ENCODE results near the gene CCDC148. TPM values are rescaled to one million over a fixed set of nuclear protein-coding genes. Genes with fewer than 3 reads are reported as not detected.

CCDC148 gene
- total and polyA plus RNA-seq, 4 experiments from 2014 or later: not detected

DNA sequence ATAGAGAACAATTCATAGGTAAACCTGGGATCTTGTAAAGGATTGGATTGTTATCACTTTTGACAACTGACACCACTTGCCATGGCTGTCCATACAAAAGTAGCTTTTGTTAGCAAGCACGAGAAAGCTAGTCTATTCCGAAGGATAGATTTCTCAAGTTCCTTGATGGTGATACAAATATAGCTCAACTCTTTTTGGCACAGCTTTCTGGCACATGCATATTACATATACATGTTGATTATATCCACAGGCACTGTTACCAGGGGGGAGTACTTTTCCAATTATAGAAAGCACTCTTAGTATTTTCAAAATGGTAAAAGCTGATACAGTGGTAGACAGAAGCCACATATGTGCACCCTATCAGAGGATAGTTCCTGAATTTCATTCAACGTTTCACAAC, 186.0 kb downstream of the CCDC148 start:
- Mint-ChIP-seq H3K36me3 (no peaks in the 10 kb centered on the region), H3K27ac (no peak overlapping the region), H3K4me3 (no peak overlapping the region), H3K9me3 (peaks cover 0 to 2% (median 0%) of the 10 kb centered on the region in 8 donors), H3K4me1 (no peaks in the 10 kb centered on the region), H3K27me3 (peaks cover 2 to 5% of the 10 kb centered on the region in 2 donors)
- Histone ChIP-seq H3K4me3 (ENCODE audit: low read length in 2 of 2) (no peak overlapping the region), H3K36me3 (ENCODE audit: insufficient read depth, low read length) (no peaks in the 10 kb centered on the region), H3K9me3 (ENCODE audit: control insufficient read depth in 1 of 2, low read length in 2 of 2) (no peaks in the 10 kb centered on the region), H3K27ac (ENCODE audit: low read depth, low read length) (no peak overlapping the region), H3K4me1 (ENCODE audit: insufficient read depth, low read length) (no peaks in the 10 kb centered on the region), H3K27me3 (ENCODE audit: insufficient read depth, low read length) (no peaks in the 10 kb centered on the region)
- DNase-seq: no peak
- ChIA-PET CTCF (ENCODE audit: partially characterized antibody) (no interaction called here), POLR2A (ENCODE audit: partially characterized antibody) (no interaction called here)
- intact Hi-C loops (cut with micrococcal nuclease): no loop called here

DNA sequence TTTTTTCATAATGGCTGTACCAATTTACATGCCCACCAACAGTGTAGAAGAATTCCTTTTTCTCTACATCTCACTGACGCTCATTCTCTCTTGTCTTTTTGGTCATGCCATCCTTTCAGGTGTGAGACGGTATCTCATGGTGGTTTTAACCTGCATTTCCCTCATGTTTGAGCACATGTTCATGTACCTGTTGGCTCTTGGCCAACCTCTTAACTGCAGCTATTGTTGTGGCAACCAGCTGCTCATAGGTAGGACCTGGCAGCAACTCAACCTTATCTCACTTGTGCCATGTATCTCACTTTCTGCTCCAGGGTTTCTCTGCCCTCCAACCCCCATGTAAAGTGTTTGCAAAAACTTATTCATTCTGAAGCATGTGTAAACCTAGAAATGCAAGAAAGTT, 187.4 kb downstream of the CCDC148 start:
- H3K4me1 Mint-ChIP-seq: no peaks in the 10 kb centered on the region
- peaks cover 0 to 2% (median 0%) of the 10 kb centered on the region in 8 donors for H3K9me3 Mint-ChIP-seq
- POLR2A ChIA-PET (ENCODE audit: partially characterized antibody): no interaction called here
- Histone ChIP-seq H3K4me1 (ENCODE audit: insufficient read depth, low read length) (no peaks in the 10 kb centered on the region), H3K27me3 (ENCODE audit: insufficient read depth, low read length) (no peaks in the 10 kb centered on the region), H3K9me3 (ENCODE audit: control insufficient read depth in 1 of 2, low read length in 2 of 2) (no peaks in the 10 kb centered on the region), H3K36me3 (ENCODE audit: insufficient read depth, low read length) (no peaks in the 10 kb centered on the region), H3K27ac (ENCODE audit: low read depth, low read length) (no peak overlapping the region), H3K4me3 (ENCODE audit: low read length in 2 of 2) (no peak overlapping the region)
- no peaks in the 10 kb centered on the region for H3K36me3 Mint-ChIP-seq
- intact Hi-C loops (cut with micrococcal nuclease): no loop called here
- H3K4me3 Mint-ChIP-seq: no peak overlapping the region
- CTCF ChIA-PET (ENCODE audit: partially characterized antibody): no interaction called here
- no peak for DNase-seq
- H3K27ac Mint-ChIP-seq: peak overlapping the region in 1 of 7 donors; percentile 56
- peaks cover 2 to 5% of the 10 kb centered on the region in 2 donors for H3K27me3 Mint-ChIP-seq

DNA sequence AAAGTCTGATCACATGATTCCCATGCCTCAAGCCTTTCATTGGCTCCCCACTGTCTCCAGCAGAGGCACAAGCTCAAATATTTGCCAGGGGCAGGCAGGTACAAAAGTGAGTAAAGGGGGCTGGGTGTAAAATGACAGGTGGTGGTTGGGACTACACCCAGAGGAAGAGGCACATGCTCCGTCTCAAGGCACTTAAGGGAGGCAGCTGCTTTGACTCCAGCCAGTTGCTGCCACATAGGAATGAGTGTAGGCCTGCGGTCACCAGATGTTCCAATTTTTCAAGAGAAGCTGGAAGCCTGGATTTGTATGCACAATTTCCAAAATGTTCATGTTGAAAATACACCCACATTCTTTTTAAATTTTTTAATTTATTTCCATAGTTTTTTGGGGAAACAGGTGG, 190.4 kb downstream of the CCDC148 start:
- Histone ChIP-seq H3K4me3 (ENCODE audit: low read length in 2 of 2) (no peak overlapping the region), H3K27ac (ENCODE audit: low read depth, low read length) (no peak overlapping the region), H3K4me1 (ENCODE audit: insufficient read depth, low read length) (no peaks in the 10 kb centered on the region), H3K36me3 (ENCODE audit: insufficient read depth, low read length) (no peaks in the 10 kb centered on the region), H3K27me3 (ENCODE audit: insufficient read depth, low read length) (no peaks in the 10 kb centered on the region), H3K9me3 (ENCODE audit: control insufficient read depth in 1 of 2, low read length in 2 of 2) (no peaks in the 10 kb centered on the region)
- H3K36me3 Mint-ChIP-seq: no peaks in the 10 kb centered on the region
- intact Hi-C loops (cut with micrococcal nuclease): no loop called here
- POLR2A ChIA-PET (ENCODE audit: partially characterized antibody): no interaction called here
- no peak overlapping the region for H3K27ac Mint-ChIP-seq
- H3K4me1 Mint-ChIP-seq: no peaks in the 10 kb centered on the region
- peaks cover 2 to 5% of the 10 kb centered on the region in 2 donors for H3K27me3 Mint-ChIP-seq
- DNase-seq: no peak
- no peak overlapping the region for H3K4me3 Mint-ChIP-seq
- H3K9me3 Mint-ChIP-seq: peaks cover 0 to 6% (median 0%) of the 10 kb centered on the region in 8 donors
- CTCF ChIA-PET (ENCODE audit: partially characterized antibody): interaction anchor here (1.2 kb wide), 1 partner anchor 13 kb away, joined by 3 read pairs; no protein-coding TSS in a partner anchor

DNA sequence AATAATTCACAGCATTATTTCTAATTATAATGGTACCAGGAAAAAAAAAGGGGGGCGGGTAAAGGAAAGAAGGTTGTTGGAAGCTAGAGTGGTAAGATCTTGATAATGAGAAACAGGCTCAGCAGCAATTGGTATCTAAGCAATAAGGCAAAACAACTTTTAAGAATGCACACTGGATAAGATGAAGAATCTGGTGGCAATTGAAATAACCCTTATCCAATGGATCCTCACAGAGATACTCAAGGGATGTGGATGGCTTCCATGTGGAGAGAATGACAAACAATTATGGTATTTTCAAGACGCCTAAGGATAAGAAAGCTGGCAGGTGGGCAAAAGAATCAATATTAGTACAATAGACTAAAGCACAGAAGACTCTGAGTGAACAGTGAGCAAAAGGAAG, 201.3 kb downstream of the CCDC148 start:
- ChIA-PET CTCF (ENCODE audit: partially characterized antibody) (no interaction called here), POLR2A (ENCODE audit: partially characterized antibody) (no interaction called here)
- no peaks in the 10 kb centered on the region for H3K4me1 ChIP-seq (ENCODE audit: insufficient read depth, low read length)
- intact Hi-C loops (cut with micrococcal nuclease): no loop called here
- Mint-ChIP-seq H3K27me3 (peaks cover 5 to 13% of the 10 kb centered on the region in 2 donors), H3K4me3 (no peak overlapping the region), H3K36me3 (no peaks in the 10 kb centered on the region), H3K4me1 (no peaks in the 10 kb centered on the region), H3K9me3 (peaks cover 0 to 2% (median 0%) of the 10 kb centered on the region in 8 donors), H3K27ac (no peak overlapping the region)
- DNase-seq: no peak
- no peaks in the 10 kb centered on the region for H3K9me3 ChIP-seq (ENCODE audit: control insufficient read depth in 1 of 2, low read length in 2 of 2)
- H3K27ac ChIP-seq (ENCODE audit: low read depth, low read length): no peak overlapping the region
- no peak overlapping the region for H3K4me3 ChIP-seq (ENCODE audit: low read length in 2 of 2)
- no peaks in the 10 kb centered on the region for H3K36me3 ChIP-seq (ENCODE audit: insufficient read depth, low read length)
- H3K27me3 ChIP-seq (ENCODE audit: insufficient read depth, low read length): no peaks in the 10 kb centered on the region

DNA sequence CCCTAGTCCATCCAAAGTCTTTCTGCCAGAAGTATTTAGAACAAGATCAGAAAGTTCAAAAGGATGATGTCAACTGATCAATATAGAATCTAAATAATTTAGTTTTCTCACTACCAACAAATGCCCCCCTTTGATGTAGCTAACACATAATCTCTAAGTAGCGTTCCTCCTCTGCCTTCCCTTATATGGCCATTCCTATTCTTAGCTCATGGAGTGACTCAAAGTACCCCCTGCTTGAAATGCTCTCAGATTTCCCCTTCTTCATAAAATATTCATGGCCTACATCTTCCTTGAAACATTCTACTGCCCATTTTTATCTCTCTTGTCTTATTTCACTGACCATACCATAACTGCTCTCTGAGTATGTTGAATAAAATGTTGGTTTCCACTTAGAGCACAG, 203.4 kb downstream of the CCDC148 start:
- CTCF ChIA-PET (ENCODE audit: partially characterized antibody): interaction anchor here (0.8 kb wide), 1 partner anchor 13 kb away, joined by 3 read pairs; no protein-coding TSS in a partner anchor
- no peaks in the 10 kb centered on the region for H3K4me1 Mint-ChIP-seq
- peaks cover 3 to 10% of the 10 kb centered on the region in 2 donors for H3K27me3 Mint-ChIP-seq
- intact Hi-C loops (cut with micrococcal nuclease): no loop called here
- Histone ChIP-seq H3K27me3 (ENCODE audit: insufficient read depth, low read length) (no peaks in the 10 kb centered on the region), H3K36me3 (ENCODE audit: insufficient read depth, low read length) (no peaks in the 10 kb centered on the region), H3K4me1 (ENCODE audit: insufficient read depth, low read length) (no peaks in the 10 kb centered on the region), H3K27ac (ENCODE audit: low read depth, low read length) (no peak overlapping the region), H3K9me3 (ENCODE audit: control insufficient read depth in 1 of 2, low read length in 2 of 2) (no peaks in the 10 kb centered on the region), H3K4me3 (ENCODE audit: low read length in 2 of 2) (no peak overlapping the region)
- POLR2A ChIA-PET (ENCODE audit: partially characterized antibody): no interaction called here
- H3K27ac Mint-ChIP-seq: no peak overlapping the region
- H3K36me3 Mint-ChIP-seq: no peaks in the 10 kb centered on the region
- H3K4me3 Mint-ChIP-seq: no peak overlapping the region
- peaks cover 0 to 2% (median 0%) of the 10 kb centered on the region in 8 donors for H3K9me3 Mint-ChIP-seq
- no peak for DNase-seq

DNA sequence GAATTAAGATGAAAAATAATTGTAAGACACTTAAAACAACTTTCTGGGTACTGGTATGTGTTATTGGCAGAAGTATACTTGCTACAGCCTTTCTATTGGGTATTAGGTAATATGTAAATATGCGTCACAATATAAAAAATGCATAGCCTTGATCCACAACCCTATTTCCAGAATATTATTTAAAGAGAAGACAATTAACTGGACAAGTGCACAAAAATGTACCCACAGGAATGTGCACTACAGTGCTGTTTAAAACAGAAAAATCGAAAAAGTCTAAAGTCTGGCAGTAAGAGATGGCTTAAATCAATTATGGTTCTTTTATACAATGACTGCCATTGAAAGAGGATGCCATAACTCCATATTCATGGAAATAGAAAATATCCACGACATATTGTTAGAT, 205.2 kb downstream of the CCDC148 start:
- H3K27me3 ChIP-seq (ENCODE audit: insufficient read depth, low read length): no peaks in the 10 kb centered on the region
- CTCF ChIA-PET (ENCODE audit: partially characterized antibody): no interaction called here
- H3K4me1 ChIP-seq (ENCODE audit: insufficient read depth, low read length): no peaks in the 10 kb centered on the region
- Mint-ChIP-seq H3K9me3 (peaks cover 0 to 2% (median 0%) of the 10 kb centered on the region in 8 donors), H3K4me3 (no peak overlapping the region), H3K27ac (no peak overlapping the region), H3K27me3 (peaks cover 3 to 10% of the 10 kb centered on the region in 2 donors), H3K36me3 (no peaks in the 10 kb centered on the region), H3K4me1 (no peaks in the 10 kb centered on the region)
- no peaks in the 10 kb centered on the region for H3K9me3 ChIP-seq (ENCODE audit: control insufficient read depth in 1 of 2, low read length in 2 of 2)
- no peak overlapping the region for H3K4me3 ChIP-seq (ENCODE audit: low read length in 2 of 2)
- POLR2A ChIA-PET (ENCODE audit: partially characterized antibody): no interaction called here
- DNase-seq: no peak
- H3K36me3 ChIP-seq (ENCODE audit: insufficient read depth, low read length): no peaks in the 10 kb centered on the region
- H3K27ac ChIP-seq (ENCODE audit: low read depth, low read length): no peak overlapping the region
- intact Hi-C loops (cut with micrococcal nuclease): no loop called here

DNA sequence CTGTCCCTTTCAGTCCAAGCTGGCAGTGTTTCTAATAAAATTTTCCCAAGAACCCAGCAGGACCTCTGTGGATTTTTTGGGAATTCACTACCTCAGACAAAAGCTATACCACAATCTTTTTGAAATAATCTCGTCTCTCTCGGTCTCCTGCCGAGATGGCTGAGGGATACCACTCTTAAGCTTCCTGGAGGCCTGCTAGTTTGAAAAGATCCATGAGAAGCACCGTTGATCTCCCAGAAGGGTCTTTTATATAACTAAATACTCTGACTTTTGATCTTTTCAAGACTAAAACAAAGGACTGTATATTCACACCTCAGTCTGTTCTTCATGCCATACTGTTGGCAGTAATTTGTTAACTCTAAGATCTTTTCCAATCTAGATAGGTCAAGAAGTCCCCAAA, 213.2 kb downstream of the CCDC148 start:
- no peaks in the 10 kb centered on the region for H3K36me3 Mint-ChIP-seq
- DNase-seq: no peak
- CTCF ChIA-PET (ENCODE audit: partially characterized antibody): no interaction called here
- Histone ChIP-seq H3K4me3 (ENCODE audit: low read length in 2 of 2) (no peak overlapping the region), H3K27ac (ENCODE audit: low read depth, low read length) (no peak overlapping the region), H3K9me3 (ENCODE audit: control insufficient read depth in 1 of 2, low read length in 2 of 2) (no peaks in the 10 kb centered on the region), H3K36me3 (ENCODE audit: insufficient read depth, low read length) (no peaks in the 10 kb centered on the region), H3K27me3 (ENCODE audit: insufficient read depth, low read length) (no peaks in the 10 kb centered on the region), H3K4me1 (ENCODE audit: insufficient read depth, low read length) (no peaks in the 10 kb centered on the region)
- H3K4me1 Mint-ChIP-seq: no peaks in the 10 kb centered on the region
- H3K9me3 Mint-ChIP-seq: no peaks in the 10 kb centered on the region
- H3K27ac Mint-ChIP-seq: no peak overlapping the region
- intact Hi-C loops (cut with micrococcal nuclease): no loop called here
- H3K27me3 Mint-ChIP-seq: peaks cover 0 to 2% of the 10 kb centered on the region in 2 donors
- H3K4me3 Mint-ChIP-seq: no peak overlapping the region
- POLR2A ChIA-PET (ENCODE audit: partially characterized antibody): no interaction called here

DNA sequence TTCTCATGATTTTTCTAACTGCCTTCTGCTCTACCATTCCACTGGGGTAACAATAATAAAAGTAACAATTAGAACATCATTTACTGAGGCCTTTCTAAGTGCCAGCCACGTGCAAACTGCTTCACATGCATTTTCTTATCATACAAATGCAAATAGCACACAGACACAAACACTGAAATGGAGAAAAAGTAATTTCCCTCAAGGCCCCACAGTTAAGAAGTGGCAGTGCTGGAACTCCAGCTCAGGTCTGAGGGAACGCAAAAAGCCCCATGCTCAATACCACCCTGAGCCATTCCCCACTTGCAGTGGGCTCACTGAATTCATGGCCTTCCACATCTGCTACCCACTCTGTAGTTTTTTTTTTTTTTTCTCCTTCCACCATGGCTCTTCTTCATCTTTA, 214.3 kb downstream of the CCDC148 start:
- Mint-ChIP-seq H3K4me1 (no peaks in the 10 kb centered on the region), H3K27me3 (peaks cover 0 to 2% of the 10 kb centered on the region in 2 donors), H3K27ac (no peak overlapping the region), H3K4me3 (no peak overlapping the region), H3K36me3 (no peaks in the 10 kb centered on the region), H3K9me3 (no peaks in the 10 kb centered on the region)
- POLR2A ChIA-PET (ENCODE audit: partially characterized antibody): no interaction called here
- H3K4me3 ChIP-seq (ENCODE audit: low read length in 2 of 2): no peak overlapping the region
- CTCF ChIA-PET (ENCODE audit: partially characterized antibody): no interaction called here
- no peaks in the 10 kb centered on the region for H3K9me3 ChIP-seq (ENCODE audit: control insufficient read depth in 1 of 2, low read length in 2 of 2)
- no peak for DNase-seq
- no peak overlapping the region for H3K27ac ChIP-seq (ENCODE audit: low read depth, low read length)
- H3K4me1 ChIP-seq (ENCODE audit: insufficient read depth, low read length): no peaks in the 10 kb centered on the region
- H3K36me3 ChIP-seq (ENCODE audit: insufficient read depth, low read length): no peaks in the 10 kb centered on the region
- intact Hi-C loops (cut with micrococcal nuclease): no loop called here
- H3K27me3 ChIP-seq (ENCODE audit: insufficient read depth, low read length): no peaks in the 10 kb centered on the region

All from CD4-positive, alpha-beta memory T cell (primary cell).